HG03196 (cell line): ENCODE data around the gene SLC22A1.
"Not testable (repeated sequence)": the region's sequence is repeated elsewhere in the genome, so short reads cannot be mapped to it uniquely, and the experiment has no call there.

Experiments
- ATAC-seq: cut with Tn5 transposase; IDR thresholded peaks from one replicate; pipeline ENCODE4 v1.9.1; 2021; ENCODE audit not compliant: unreplicated experiment

The SLC22A1 gene

GRCh38 chr6:160137130-160137988 lies 15.7 kb downstream of the SLC22A1 start:
- ATAC-seq: no peak

GRCh38 chr6:160137989-160138835 lies 16.6 kb downstream of the SLC22A1 start:
- ATAC-seq: no peak

GRCh38 chr6:160138839-160139419 lies 17.3 kb downstream of the SLC22A1 start:
- no peak for ATAC-seq

- ATAC-seq: no peak
These were observed 17.8 kb downstream of the SLC22A1 start for GRCh38 chr6:160139420-160139851.

- not testable (repeated sequence) for ATAC-seq
These were observed 18.9 kb downstream of the SLC22A1 start for GRCh38 chr6:160140493-160140892.

- ATAC-seq: no peak
These were observed 19.5 kb downstream of the SLC22A1 start for GRCh38 chr6:160141001-160141726.

- no peak for ATAC-seq
These were observed 20.6 kb downstream of the SLC22A1 start for GRCh38 chr6:160142115-160142715.

GRCh38 chr6:160146454-160147145 lies 25.0 kb downstream of the SLC22A1 start:
- no peak for ATAC-seq

- no peak for ATAC-seq
These were observed 25.5 kb downstream of the SLC22A1 start for GRCh38 chr6:160147146-160147536.

- ATAC-seq: no peak
These were observed 32.9 kb downstream of the SLC22A1 start for GRCh38 chr6:160154471-160154870.

GRCh38 chr6:160156842-160157241 lies 35.2 kb downstream of the SLC22A1 start:
- ATAC-seq: no peak

GRCh38 chr6:160160450-160160849 lies 38.8 kb downstream of the SLC22A1 start:
- ATAC-seq: no peak

- ATAC-seq: no peak
These were observed 39.5 kb downstream of the SLC22A1 start for GRCh38 chr6:160160929-160161646.

- ATAC-seq: no peak
These were observed 40.0 kb downstream of the SLC22A1 start for GRCh38 chr6:160161647-160161986.

- ATAC-seq: no peak
These were observed 40.5 kb downstream of the SLC22A1 start for GRCh38 chr6:160162030-160162566.

GRCh38 chr6:160163425-160163824 lies 41.8 kb downstream of the SLC22A1 start:
- no peak for ATAC-seq

GRCh38 chr6:160163912-160164311 lies 42.3 kb downstream of the SLC22A1 start:
- ATAC-seq: no peak

- not testable (repeated sequence) for ATAC-seq
These were observed 44.3 kb downstream of the SLC22A1 start for GRCh38 chr6:160165928-160166327.
